ENCODE measurements around the gene ALKBH3. TPM values are rescaled to one million over a fixed set of nuclear protein-coding genes. Genes with fewer than 3 reads are reported as not detected.

The ALKBH3 gene
- total RNA-seq, 4 donors from 2014 or later, result 17.4 to 38.2 (median 24.6) TPM

DNA sequence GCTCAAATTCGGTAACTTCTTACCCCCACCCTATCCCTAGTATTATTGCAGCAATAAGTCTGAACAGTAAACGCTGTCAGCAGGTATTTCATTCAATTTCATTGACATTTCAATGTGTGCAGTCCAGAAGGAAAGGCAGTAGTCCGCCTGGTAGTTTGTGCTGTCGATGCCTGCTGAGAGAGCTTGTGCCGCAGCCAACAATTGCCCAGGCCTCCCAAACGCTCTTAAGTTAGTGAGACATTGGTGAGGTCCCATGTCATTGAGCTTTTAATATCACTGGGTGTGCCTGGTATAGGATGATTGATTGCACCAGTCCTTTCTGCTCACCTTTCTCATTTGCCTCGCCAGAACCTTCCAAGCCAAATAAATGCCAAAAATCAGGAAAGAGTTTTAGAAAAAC, 28.1 kb downstream of the ALKBH3 start:
- 96% methylated on average over 7 of the region's 7 CpGs for WGBS
- H3K36me3 ChIP-seq, result peaks cover 11 to 48% (median 19%) of the 10 kb centered on the region in 4 donors
- no peak for DNase-seq (ENCODE audit: extremely low spot score)
- no peak overlapping the region for H3K27ac ChIP-seq (replicated peaks in 1 of 4)
- H3K9me3 ChIP-seq, result no peaks in the 10 kb centered on the region
- no peaks in the 10 kb centered on the region for H3K27me3 ChIP-seq
- peaks cover 16 to 21% (median 16%) of the 10 kb centered on the region in 4 donors for H3K4me1 ChIP-seq
- intact Hi-C loops (cut with DNase I), result loop anchor here (5.0 kb wide), 1 partner anchor 39 kb away; no protein-coding TSS in a partner anchor
- TF ChIP-seq EP300 (IDR thresholded peaks at IDR 0.05), result no peak
- TF ChIP-seq POLR2AphosphoS5 (IDR thresholded peaks at IDR 0.05), result no peak
- no peak for TF ChIP-seq CTCF (IDR thresholded peaks at IDR 0.05)
- no peak for TF ChIP-seq POLR2A (IDR thresholded peaks at IDR 0.05; ENCODE audit: low read depth)
- no peak overlapping the region for H3K4me3 ChIP-seq

- WGBS, result 74% methylated on average over 3 of the region's 3 CpGs
- no peak overlapping the region for H3K27ac ChIP-seq (replicated peaks in 1 of 4)
- no peaks in the 10 kb centered on the region for H3K27me3 ChIP-seq
- peaks cover 15 to 18% (median 17%) of the 10 kb centered on the region in 4 donors for H3K4me1 ChIP-seq
- TF ChIP-seq EP300 (IDR thresholded peaks at IDR 0.05), result no peak
- TF ChIP-seq POLR2A (IDR thresholded peaks at IDR 0.05; ENCODE audit: low read depth), result no peak
- TF ChIP-seq CTCF (IDR thresholded peaks at IDR 0.05), result no peak
- TF ChIP-seq POLR2AphosphoS5 (IDR thresholded peaks at IDR 0.05), result no peak
- intact Hi-C loops (cut with DNase I), result no loop called here
- H3K36me3 ChIP-seq, result peaks cover 12 to 64% (median 31%) of the 10 kb centered on the region in 4 donors
- DNase-seq (ENCODE audit: extremely low spot score), result no peak
- no peaks in the 10 kb centered on the region for H3K9me3 ChIP-seq
- no peak overlapping the region for H3K4me3 ChIP-seq
These were observed 33.3 kb downstream of the ALKBH3 start for GRCh38 chr11:43913829-43914380.

DNA sequence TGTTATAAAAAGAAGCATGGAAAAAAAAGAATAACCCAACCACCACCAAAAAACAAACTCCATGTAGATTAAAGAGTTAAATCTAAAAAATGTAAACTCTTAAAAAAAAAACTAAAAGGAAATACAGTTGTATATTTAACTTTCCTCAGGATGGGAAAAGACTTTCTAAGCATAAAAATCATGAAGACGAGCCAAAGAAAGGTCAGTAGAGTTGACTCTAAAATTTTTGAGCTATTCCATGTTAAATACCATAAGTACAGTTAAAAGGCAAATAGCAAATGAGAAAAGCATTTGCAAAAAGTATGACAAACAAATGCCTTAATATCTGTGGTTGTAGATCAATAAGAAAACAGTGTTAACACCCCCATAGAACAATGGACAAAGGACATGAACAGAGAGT, 33.8 kb downstream of the ALKBH3 start:
- intact Hi-C loops (cut with DNase I), result no loop called here
- WGBS, result 70% methylated on average over 1 of the region's 1 CpG
- no peaks in the 10 kb centered on the region for H3K9me3 ChIP-seq
- H3K4me3 ChIP-seq, result no peak overlapping the region
- no peaks in the 10 kb centered on the region for H3K27me3 ChIP-seq
- peaks cover 11 to 64% (median 33%) of the 10 kb centered on the region in 4 donors for H3K36me3 ChIP-seq
- no peak for DNase-seq (ENCODE audit: extremely low spot score)
- H3K27ac ChIP-seq (replicated peaks in 1 of 4), result no peak overlapping the region
- H3K4me1 ChIP-seq, result peaks cover 20 to 24% (median 21%) of the 10 kb centered on the region in 4 donors
- TF ChIP-seq POLR2AphosphoS5 (IDR thresholded peaks at IDR 0.05), result no peak
- TF ChIP-seq CTCF (IDR thresholded peaks at IDR 0.05), result no peak
- no peak for TF ChIP-seq POLR2A (IDR thresholded peaks at IDR 0.05; ENCODE audit: low read depth)
- no peak for TF ChIP-seq EP300 (IDR thresholded peaks at IDR 0.05)

DNA sequence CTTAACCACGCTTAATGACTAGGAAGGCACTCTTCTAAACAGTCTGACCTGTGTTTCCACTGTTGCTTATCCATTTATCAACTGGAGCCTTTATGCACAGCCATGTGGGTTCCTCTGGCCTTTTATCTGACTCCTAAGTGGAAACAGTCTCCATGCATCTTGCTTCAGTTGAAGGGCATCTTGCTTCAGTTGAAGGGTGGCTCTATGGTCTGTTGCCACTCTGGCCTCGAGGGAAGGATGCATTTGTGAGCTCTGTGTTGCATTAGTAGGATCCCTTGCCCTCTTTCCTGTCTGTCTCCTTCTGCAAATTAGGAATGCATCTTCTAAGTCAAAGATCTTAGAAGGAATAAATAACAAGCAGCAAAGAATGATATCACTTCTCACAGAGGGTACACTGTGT, 36.0 kb downstream of the ALKBH3 start:
- H3K27ac ChIP-seq (replicated peaks in 1 of 4), result no peak overlapping the region
- 85% methylated on average over 2 of the region's 2 CpGs for WGBS
- peaks cover 19 to 67% (median 37%) of the 10 kb centered on the region in 4 donors for H3K36me3 ChIP-seq

More for the DNA sequence above, 36.0 kb downstream of the ALKBH3 start:
- no peak for DNase-seq (ENCODE audit: extremely low spot score)
- H3K9me3 ChIP-seq, result no peaks in the 10 kb centered on the region
- peaks cover 34 to 45% (median 41%) of the 10 kb centered on the region in 4 donors for H3K4me1 ChIP-seq
- intact Hi-C loops (cut with DNase I), result no loop called here
- no peaks in the 10 kb centered on the region for H3K27me3 ChIP-seq
- no peak overlapping the region for H3K4me3 ChIP-seq
- TF ChIP-seq CTCF (IDR thresholded peaks at IDR 0.05) (no peak), POLR2AphosphoS5 (IDR thresholded peaks at IDR 0.05) (no peak), EP300 (IDR thresholded peaks at IDR 0.05) (no peak), POLR2A (IDR thresholded peaks at IDR 0.05; ENCODE audit: low read depth) (no peak)

Data from esophagus muscularis mucosa (tissue), 4 donors.